B cell (primary cell): ENCODE results near the gene ADAMTS13. TPM values are rescaled to one million over a fixed set of nuclear protein-coding genes. Genes with fewer than 3 reads are reported as not detected.

Experiments used
- ATAC-seq: fragments of 200-7000 bp; cut with Tn5 transposase; one replicate; pipeline ENCODE4 v1.10.0; 2021; ENCODE audit warnings: low read depth, mild to moderate bottlenecking, moderate number of reproducible peaks, moderate library complexity
- CTCF ChIA-PET: fragments of 350-600 bp; sonication (Branson Sonifier 250); formaldehyde crosslinking; loops from one replicate; lab custom pipeline; 2021; ENCODE audit warnings: antibody characterized with exemption, inconsistent platforms; lab: Charles Lee
- POLR2A ChIA-PET: fragments of 350-600 bp; sonication (Branson Sonifier 250); formaldehyde crosslinking; loops from one replicate; lab custom pipeline; 2021; ENCODE audit warnings: antibody characterized with exemption; lab: Charles Lee
- DNase-seq: peaks from one replicate; pipeline ENCODE4 v3.0.0; 2013
- H2AFZ ChIP-seq: 2 replicates; pipeline ENCODE4 v1.6.1; 2012; ENCODE audit warnings: mild to moderate bottlenecking, low read depth, low read length; ENCODE audit not compliant: insufficient read depth, poor library complexity, severe bottlenecking
- H3K27ac ChIP-seq, 2 donors: 1 replicate in 1 of 2; 2 replicates in 1 of 2; pipeline ENCODE4 v1.5.1; 2012 to 2013; ENCODE audit warnings: low read length in 2 of 2, mild to moderate bottlenecking in 2 of 2, moderate library complexity in 1 of 2
- H3K27me3 ChIP-seq, 4 experiments: fragments of 200-600 bp in 1 of 4; sonication (generic) in 1 of 4; replicated peaks in 1 of 4; 1 replicate in 2 of 4; 2 replicates in 2 of 4; pipeline versions ENCODE4 v1.6.1 to v1.7.0; 2013 to 2016; ENCODE audit warnings: low read length in 3 of 4, mild to moderate bottlenecking in 2 of 4, mixed read lengths in 1 of 4, moderate library complexity in 1 of 4; ENCODE audit not compliant: insufficient read depth in 4 of 4, control insufficient read depth in 3 of 4; ENCODE audit errors: control extremely low read depth in 1 of 4
- H3K36me3 ChIP-seq, 2 experiments: replicated peaks in 1 of 2; 1 replicate in 1 of 2; 2 replicates in 1 of 2; pipeline versions ENCODE4 v1.6.1 to v1.7.1; 2013; ENCODE audit warnings: low read length in 1 of 2; ENCODE audit not compliant: insufficient read depth in 2 of 2, control insufficient read depth in 1 of 2; ENCODE audit errors: control extremely low read depth in 1 of 2, extremely low read depth in 1 of 2
- H3K4me1 ChIP-seq, 2 donors: fragments of 200-600 bp in 1 of 2; sonication (generic) in 1 of 2; 1 replicate in 1 of 2; 2 replicates in 1 of 2; pipeline versions ENCODE4 v1.5.1 to v1.6.1; 2013 to 2017; ENCODE audit warnings: low read length in 2 of 2; ENCODE audit not compliant: control insufficient read depth in 2 of 2, insufficient read depth in 2 of 2
- H3K4me2 ChIP-seq: replicated peaks from 2 replicates; pipeline ENCODE3; 2012; ENCODE audit warnings: mild to moderate bottlenecking, low read depth, low read length; ENCODE audit not compliant: poor library complexity, severe bottlenecking
- H3K4me3 ChIP-seq, 5 experiments: fragments of 200-600 bp in 1 of 5; sonication (generic) in 1 of 5; 1 replicate in 3 of 5; 2 replicates in 2 of 5; pipeline versions ENCODE4 v1.5.1 to v1.7.0; 2011 to 2016; ENCODE audit warnings: low read length in 4 of 5, mild to moderate bottlenecking in 4 of 5, low read depth in 2 of 5, control low read depth in 1 of 5, moderate library complexity in 1 of 5; ENCODE audit not compliant: insufficient read depth in 1 of 5; ENCODE audit errors: control extremely low read depth in 1 of 5, extremely low read depth in 1 of 5
- H3K79me2 ChIP-seq: fragments of 200-600 bp; sonication (generic); one replicate; pipeline ENCODE4 v1.6.0; 2016; ENCODE audit warnings: low read length; ENCODE audit not compliant: control insufficient read depth, insufficient read depth
- H3K9ac ChIP-seq: fragments of 200-600 bp; sonication (generic); 2 replicates; pipeline ENCODE4 v1.6.1; 2017; ENCODE audit warnings: mild to moderate bottlenecking, low read length, moderate library complexity
- H3K9me3 ChIP-seq, 3 donors: one replicate each; pipeline versions ENCODE4 v1.6.1 to v1.7.1; 2013; ENCODE audit warnings: low read length in 2 of 3; ENCODE audit not compliant: control insufficient read depth in 2 of 3, insufficient read depth in 1 of 3; ENCODE audit errors: control extremely low read depth in 1 of 3
- H4K20me1 ChIP-seq: 2 replicates; pipeline ENCODE4 v1.6.0; 2012; ENCODE audit warnings: mild to moderate bottlenecking, low read length; ENCODE audit not compliant: insufficient read depth, control insufficient read depth, poor library complexity, severe bottlenecking
- H3K27ac Mint-ChIP-seq: one replicate; pipeline ENCODE4 v1.8.0; 2021; ENCODE audit warnings: mixed read lengths
- H3K27me3 Mint-ChIP-seq: one replicate; pipeline ENCODE4 v1.8.0; 2021; ENCODE audit warnings: mixed read lengths
- H3K4me1 Mint-ChIP-seq: one replicate; pipeline ENCODE4 v1.8.0; 2021; ENCODE audit warnings: mixed read lengths
- H3K4me3 Mint-ChIP-seq: one replicate; pipeline ENCODE4 v1.8.0; 2021; ENCODE audit warnings: mixed read lengths
- H3K9me3 Mint-ChIP-seq: one replicate; pipeline ENCODE4 v1.8.0; 2022; ENCODE audit warnings: mixed read lengths; ENCODE audit not compliant: insufficient read depth
- CTCF ChIP-seq: fragments of 200-600 bp; IDR thresholded peaks from one replicate; pipeline ENCODE4 v1.8.0; 2022; ENCODE audit warnings: antibody characterized with exemption, mild to moderate bottlenecking
- EZH2 ChIP-seq: IDR thresholded peaks from 2 replicates; pipeline ENCODE4 v1.6.1; 2012; ENCODE audit warnings: borderline replicate concordance, low read depth, mild to moderate bottlenecking, moderate library complexity, low read length; ENCODE audit not compliant: insufficient read depth, poor library complexity, severe bottlenecking
- WGBS: methylation state at CpG from one replicate; pipeline ENCODE4 v1.1.5; 2013; ENCODE audit warnings: missing lambda C conversion rate; ENCODE audit not compliant: insufficient coverage; 5-methylcytosine and 5-hydroxymethylcytosine counted together
- intact Hi-C: fragments of 100-400 bp; cut with micrococcal nuclease; formaldehyde crosslinking; loops from one replicate; pipeline ENCODE4 v1.10.0; 2022
- polyA plus RNA-seq: library from polyadenylated mRNA; depleted of rRNA; stranded (reverse); fragments of >200 nt; gene quantifications from 2 replicates; pipeline ENCODE4 v1.2.3, GENCODE V29; 2012
- total RNA-seq, 2 donors: library from RNA; stranded (reverse); fragments of 120-200 nt in 1 of 2; gene quantifications; 1 replicate in 1 of 2; 2 replicates in 1 of 2; pipeline versions ENCODE4 v1.2.3 to v1.2.4, GENCODE V29; 2013 to 2022

The ADAMTS13 gene
- total and polyA plus RNA-seq, 2 donors (not counting 1 experiment from before 2014, with no cell fraction given) = 2.5 to 5.7 TPM

DNA sequence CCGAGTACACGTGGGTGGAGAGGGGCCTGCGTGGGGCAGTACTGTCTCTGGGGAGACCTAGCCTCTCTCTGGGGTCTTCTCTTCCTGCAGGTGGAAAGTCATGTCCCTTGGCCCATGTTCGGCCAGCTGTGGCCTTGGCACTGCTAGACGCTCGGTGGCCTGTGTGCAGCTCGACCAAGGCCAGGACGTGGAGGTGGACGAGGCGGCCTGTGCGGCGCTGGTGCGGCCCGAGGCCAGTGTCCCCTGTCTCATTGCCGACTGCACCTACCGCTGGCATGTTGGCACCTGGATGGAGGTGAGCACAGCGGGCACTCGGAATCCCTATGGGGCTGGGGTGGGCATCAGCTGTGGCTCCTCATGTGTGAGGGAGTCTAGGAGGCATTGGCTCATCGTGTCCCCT, 32.2 kb downstream of the ADAMTS13 start:
- Mint-ChIP-seq H3K27ac (no peak overlapping the region), H3K4me1 (peaks cover 8% of the 10 kb centered on the region), H3K27me3 (peaks cover 3% of the 10 kb centered on the region), H3K9me3 (no peaks in the 10 kb centered on the region), H3K4me3 (no peak overlapping the region)
- H3K9me3 ChIP-seq = no peaks in the 10 kb centered on the region
- ATAC-seq = no peak
- CTCF ChIA-PET = no interaction called here
- POLR2A ChIA-PET = no interaction called here
- 77% methylated on average over 19 of the region's 19 CpGs for WGBS
- no peaks in the 10 kb centered on the region for H3K36me3 ChIP-seq
- no peak for DNase-seq
- no peaks in the 10 kb centered on the region for H3K27me3 ChIP-seq
- no peak overlapping the region for H3K4me3 ChIP-seq
- no peaks in the 10 kb centered on the region for H4K20me1 ChIP-seq
- TF ChIP-seq CTCF (no peak), EZH2 (no peak)
- intact Hi-C loops = no loop called here
- H3K79me2 ChIP-seq = no peaks in the 10 kb centered on the region
- no peak overlapping the region for H3K9ac ChIP-seq
- no peak overlapping the region for H3K27ac ChIP-seq
- peaks cover 5% of the 10 kb centered on the region in 2 donors for H3K4me1 ChIP-seq
- no peak overlapping the region for H3K4me2 ChIP-seq
- H2AFZ ChIP-seq = no peak overlapping the region

GRCh38 chr9:133454943-133455673, 32.9 kb downstream of the ADAMTS13 start:
- no peaks in the 10 kb centered on the region for H4K20me1 ChIP-seq
- CTCF ChIA-PET = no interaction called here
- H3K4me3 ChIP-seq = no peak overlapping the region
- Mint-ChIP-seq H3K4me3 (no peak overlapping the region), H3K4me1 (peaks cover 8% of the 10 kb centered on the region), H3K27ac (no peak overlapping the region), H3K27me3 (peaks cover 3% of the 10 kb centered on the region), H3K9me3 (no peaks in the 10 kb centered on the region)
- H3K36me3 ChIP-seq = no peaks in the 10 kb centered on the region
- POLR2A ChIA-PET = interaction anchor here (0.6 kb wide), 1 partner anchor 16 kb away, joined by 5 read pairs; no protein-coding TSS in a partner anchor
- WGBS = 92% methylated on average over 19 of the region's 20 CpGs
- H3K79me2 ChIP-seq = no peaks in the 10 kb centered on the region
- no peak overlapping the region for H3K27ac ChIP-seq
- H3K9ac ChIP-seq = no peak overlapping the region
- H2AFZ ChIP-seq = no peak overlapping the region
- peaks cover 5 to 7% of the 10 kb centered on the region in 2 donors for H3K4me1 ChIP-seq
- no peaks in the 10 kb centered on the region for H3K9me3 ChIP-seq
- H3K4me2 ChIP-seq = no peak overlapping the region
- TF ChIP-seq EZH2 = no peak
- TF ChIP-seq CTCF = no peak
- intact Hi-C loops = no loop called here
- H3K27me3 ChIP-seq = no peaks in the 10 kb centered on the region
- ATAC-seq (no peak), DNase-seq (no peak)
